IMR-90 (cell line): ENCODE results near the gene PTPRN2. TPM values are rescaled to one million over a fixed set of nuclear protein-coding genes. Genes with fewer than 3 reads are reported as not detected.

Source experiments
- ATAC-seq: fragments of 200-7000 bp; cut with Tn5 transposase; 2 replicates; pipeline ENCODE4 v1.9.1; 2020; ENCODE audit warnings: low read depth, mild to moderate bottlenecking, moderate library complexity
- BruUV-seq: library from RNA; stranded (reverse); fragments of 400-500 nt; replicated peaks from 2 replicates; lab custom pipeline; 2021; lab: Mats Ljungman, UMichigan
- CTCF ChIA-PET: fragments of 300-600 bp; formaldehyde crosslinking; extraction: SDS; loops from one replicate; lab custom pipeline; 2021; ENCODE audit warnings: antibody characterized with exemption; lab: Yijun Ruan, JAX
- POLR2A ChIA-PET: fragments of 300-600 bp; sonication (Branson Sonifier 250); formaldehyde crosslinking; loops from one replicate; lab custom pipeline; 2022; ENCODE audit warnings: antibody characterized with exemption; ENCODE audit not compliant: unreplicated experiment; lab: Charles Lee
- DNase-seq: peaks from one replicate; pipeline ENCODE4 v3.0.0; 2013
- H2AFZ ChIP-seq: replicated peaks from 2 replicates; pipeline ENCODE3; 2013; ENCODE audit warnings: low read length, mild to moderate bottlenecking; ENCODE audit not compliant: poor library complexity
- H2AK5ac ChIP-seq: 2 replicates; pipeline ENCODE4 v1.6.1; 2013; ENCODE audit warnings: low read depth, low read length, inconsistent platforms
- H2AK9ac ChIP-seq: replicated peaks from 2 replicates; pipeline ENCODE3; 2013; ENCODE audit warnings: mild to moderate bottlenecking, low read depth, low read length, moderate library complexity; ENCODE audit not compliant: poor library complexity
- H2BK120ac ChIP-seq: 2 replicates; pipeline ENCODE4 v1.6.1; 2013; ENCODE audit warnings: low read depth, low read length, inconsistent platforms
- H2BK15ac ChIP-seq: 3 replicates; pipeline ENCODE4 v1.6.1; 2013; ENCODE audit warnings: low read depth, low read length, inconsistent platforms
- H2BK20ac ChIP-seq: 2 replicates; pipeline ENCODE4 v1.6.1; 2013; ENCODE audit warnings: low read depth, mild to moderate bottlenecking, inconsistent platforms, low read length, moderate library complexity
- H2BK5ac ChIP-seq: 2 replicates; pipeline ENCODE4 v1.6.1; 2013; ENCODE audit warnings: mild to moderate bottlenecking, low read depth, low read length, inconsistent platforms; ENCODE audit not compliant: poor library complexity, severe bottlenecking
- H3K14ac ChIP-seq: replicated peaks from 2 replicates; pipeline ENCODE4 v1.6.1; 2013; ENCODE audit warnings: low read depth, low read length, inconsistent platforms
- H3K18ac ChIP-seq: 2 replicates; pipeline ENCODE4 v1.6.1; 2013; ENCODE audit warnings: low read depth, low read length, control low read depth
- H3K23ac ChIP-seq: 2 replicates; pipeline ENCODE4 v1.6.1; 2013; ENCODE audit warnings: low read depth, low read length, inconsistent platforms
- H3K27ac ChIP-seq: 2 replicates; pipeline ENCODE4 v1.5.1; 2013; ENCODE audit warnings: mild to moderate bottlenecking, control low read depth, low read length; ENCODE audit not compliant: insufficient read depth
- H3K27me3 ChIP-seq: 2 replicates; pipeline ENCODE4 v1.6.1; 2013; ENCODE audit warnings: low read length; ENCODE audit not compliant: control insufficient read depth, insufficient read depth
- H3K36me3 ChIP-seq: 2 replicates; pipeline ENCODE4 v1.6.1; 2013; ENCODE audit warnings: low read length, mixed read lengths; ENCODE audit not compliant: control insufficient read depth, insufficient read depth
- H3K4ac ChIP-seq: 2 replicates; pipeline ENCODE4 v1.6.1; 2013; ENCODE audit warnings: low read depth, low read length, inconsistent platforms
- H3K4me1 ChIP-seq: 2 replicates; pipeline ENCODE4 v1.6.1; 2013; ENCODE audit warnings: low read length, mixed read lengths; ENCODE audit not compliant: control insufficient read depth, insufficient read depth
- H3K4me2 ChIP-seq: 2 replicates; pipeline ENCODE4 v1.6.1; 2013; ENCODE audit warnings: low read depth, mild to moderate bottlenecking, control low read depth, low read length, moderate library complexity
- H3K4me3 ChIP-seq: 2 replicates; pipeline ENCODE4 v1.5.1; 2013; ENCODE audit warnings: low read depth, mild to moderate bottlenecking, control low read depth, low read length, moderate library complexity; ENCODE audit not compliant: insufficient read depth
- H3K56ac ChIP-seq: 2 replicates; pipeline ENCODE4 v1.6.1; 2013; ENCODE audit warnings: low read length, inconsistent platforms; ENCODE audit not compliant: insufficient read depth; ENCODE audit errors: extremely low read depth
- H3K79me1 ChIP-seq, 2 experiments: 2 replicates each; pipeline ENCODE4 v1.6.1; 2013; ENCODE audit warnings: low read length in 2 of 2, inconsistent platforms in 1 of 2, low read depth in 1 of 2
- H3K9ac ChIP-seq: 2 replicates; pipeline ENCODE4 v1.6.1; 2013; ENCODE audit warnings: low read depth, low read length, control low read depth
- H3K9me1 ChIP-seq: 2 replicates; pipeline ENCODE4 v1.6.1; 2013; ENCODE audit warnings: low read length, inconsistent platforms; ENCODE audit not compliant: insufficient read depth
- H3K9me3 ChIP-seq: 2 replicates; pipeline ENCODE4 v1.6.1; 2013; ENCODE audit warnings: low read length; ENCODE audit not compliant: control insufficient read depth, insufficient read depth
- H4K20me1 ChIP-seq: 2 replicates; pipeline ENCODE4 v1.6.1; 2013; ENCODE audit warnings: low read length, inconsistent platforms; ENCODE audit not compliant: insufficient read depth
- H4K5ac ChIP-seq: 2 replicates; pipeline ENCODE4 v1.6.1; 2013; ENCODE audit warnings: mild to moderate bottlenecking, low read depth, low read length, control low read depth
- H4K8ac ChIP-seq, 2 experiments: 2 replicates each; pipeline ENCODE4 v1.6.1; 2013; ENCODE audit warnings: low read depth in 2 of 2, low read length in 2 of 2, control low read depth in 1 of 2, inconsistent platforms in 1 of 2
- H4K91ac ChIP-seq: 2 replicates; pipeline ENCODE4 v1.6.1; 2013; ENCODE audit warnings: low read depth, low read length, inconsistent platforms; ENCODE audit not compliant: insufficient read depth
- CHD1 ChIP-seq: IDR thresholded peaks from 2 replicates; pipeline ENCODE4 v1.6.1; 2012; ENCODE audit warnings: low read depth, low read length, improper control_type of control experiment
- MAFK ChIP-seq: IDR thresholded peaks from 2 replicates; pipeline ENCODE4 v1.6.1; 2012; ENCODE audit warnings: low read depth, low read length, improper control_type of control experiment
- MXI1 ChIP-seq: IDR thresholded peaks from 2 replicates; pipeline ENCODE4 v1.6.1; 2012; ENCODE audit warnings: low read depth, mild to moderate bottlenecking, low read length, moderate library complexity, borderline replicate concordance
- RAD21 ChIP-seq: IDR thresholded peaks from 2 replicates; pipeline ENCODE4 v1.6.1; 2012; ENCODE audit warnings: low read length, improper control_type of control experiment
- RCOR1 ChIP-seq: IDR thresholded peaks from 2 replicates; pipeline ENCODE4 v1.6.1; 2012; ENCODE audit warnings: mild to moderate bottlenecking, low read length, improper control_type of control experiment; ENCODE audit not compliant: insufficient replicate concordance
- WGBS, 2 experiments: methylation state at CpG; one replicate each; pipeline versions ENCODE4 v1.1.5 to v1.1.7; 2013; ENCODE audit warnings: missing lambda C conversion rate in 2 of 2; ENCODE audit not compliant: insufficient read length in 1 of 2; ENCODE audit errors: extremely low coverage in 2 of 2; 5-methylcytosine and 5-hydroxymethylcytosine counted together
- dilution Hi-C: fragments of 300-500 bp; cut with HindIII; formaldehyde crosslinking; loops from one replicate; pipeline ENCODE4 v1.14.3; 2018; ENCODE audit warnings: low sequenced_read_pairs; ENCODE audit not compliant: unreplicated experiment
- in situ Hi-C: fragments of 300-500 bp; cut with MboI; formaldehyde crosslinking; loops from 3 replicates; pipeline ENCODE4 v1.14.3; 2019; ENCODE audit warnings: low sequenced_read_pairs, inconsistent platforms, mixed read lengths
- intact Hi-C: fragments of 100-400 bp; cut with micrococcal nuclease; formaldehyde crosslinking; loops from 2 replicates; pipeline ENCODE4 v1.10.0; 2022
- polyA plus RNA-seq, 3 experiments: library from polyadenylated mRNA; depleted of rRNA; stranded (reverse); fragments of >200 nt; gene quantifications; 2 replicates each; pipeline ENCODE4 v1.2.3, GENCODE V29; 2012; ENCODE audit warnings: low replicate concordance in 1 of 3
- total RNA-seq: library from RNA; depleted of rRNA; stranded (reverse); fragments of >200 nt; gene quantifications from 2 replicates; pipeline ENCODE4 v1.2.3, GENCODE V29; 2012

Gene PTPRN2
- total and polyA plus RNA-seq, 2 of the 4 experiments (the other 2 are of a cell fraction): 0.03 TPM; not detected in 1

GRCh38 chr7:157872447-157872846 is 715.2 kb downstream of the PTPRN2 start:
- Histone ChIP-seq H3K14ac (no peak overlapping the region), H2AK9ac (no peak overlapping the region), H2BK120ac (no peak overlapping the region), H2BK5ac (no peak overlapping the region), H3K27ac (no peak overlapping the region), H3K4me2 (no peak overlapping the region), H3K9me3 (peaks cover 53% of the 10 kb centered on the region), H2BK20ac (no peak overlapping the region), H3K4ac (no peak overlapping the region), H3K23ac (no peak overlapping the region), H3K56ac (no peak overlapping the region), H3K18ac (no peak overlapping the region), H4K91ac (no peak overlapping the region), H3K27me3 (no peaks in the 10 kb centered on the region), H2AK5ac (no peak overlapping the region), H2AFZ (no peak overlapping the region), H3K9ac (no peak overlapping the region), H3K79me1 (no peaks in the 10 kb centered on the region), H3K9me1 (no peaks in the 10 kb centered on the region), H4K5ac (no peak overlapping the region), H3K4me1 (no peaks in the 10 kb centered on the region), H3K4me3 (no peak overlapping the region), H2BK15ac (no peak overlapping the region), H4K8ac (no peak overlapping the region), H3K36me3 (no peaks in the 10 kb centered on the region), H4K20me1 (no peaks in the 10 kb centered on the region)
- ATAC-seq (no peak), DNase-seq (no peak)
- in situ Hi-C loops: no loop called here
- intact Hi-C loops: no loop called here
- dilution Hi-C loops: no loop called here
- CTCF ChIA-PET: no interaction called here
- no peak for TF ChIP-seq RAD21
- no peak for TF ChIP-seq MXI1
- no peak for TF ChIP-seq RCOR1
- no peak for TF ChIP-seq MAFK
- no peak for TF ChIP-seq CHD1
- 79% methylated on average over 4 of the region's 12 CpGs; no CpG with 5 or more reads in 1 of the 2 experiments for WGBS, 2 experiments
- BruUV-seq: no TSS peak
- POLR2A ChIA-PET: no interaction called here
